Measurements from ENCODE around the gene TPCN2. TPM values are rescaled to one million over a fixed set of nuclear protein-coding genes. Genes with fewer than 3 reads are reported as not detected.

Gene TPCN2
- polyA plus RNA-seq, 1 donor from 2014 or later, result 14.2 TPM

- H3K36me3 ChIP-seq (ENCODE audit: insufficient read depth, low read length), result no peaks in the 10 kb centered on the region
- no peak overlapping the region for H3K4me2 ChIP-seq (ENCODE audit: low read length)
- H3K79me2 ChIP-seq (replicated peaks; ENCODE audit: insufficient read depth, low read length), result no peaks in the 10 kb centered on the region
- no peaks in the 10 kb centered on the region for H3K9me3 ChIP-seq (ENCODE audit: low read length)
- H3K9me2 ChIP-seq (ENCODE audit: insufficient read depth, low read length), result no peaks in the 10 kb centered on the region
- no peak overlapping the region for H3K27ac ChIP-seq (ENCODE audit: low read length)
- H3K27me3 ChIP-seq (ENCODE audit: insufficient read depth, low read depth, low read length), result no peaks in the 10 kb centered on the region
- no peaks in the 10 kb centered on the region for H4K20me1 ChIP-seq (ENCODE audit: insufficient read depth)
- no peak overlapping the region for H3K9ac ChIP-seq (ENCODE audit: low read length)
- H2AFZ ChIP-seq (ENCODE audit: low read depth, low read length), result no peak overlapping the region
- no peaks in the 10 kb centered on the region for H3F3A ChIP-seq (ENCODE audit: insufficient read depth, low read length, poor library complexity, severe bottlenecking)
- TF ChIP-seq POLR2AphosphoS5 (IDR thresholded peaks at IDR 0.05) (no peak), EP300 (conservative IDR thresholded peaks at IDR 0.05; ENCODE audit: poor library complexity, severe bottlenecking) (no peak), MXI1 (conservative IDR thresholded peaks at IDR 0.05; ENCODE audit: poor library complexity, severe bottlenecking) (no peak)
- H3K4me3 ChIP-seq (ENCODE audit: low read length), result no peak overlapping the region
These were observed 115.1 kb downstream of the TPCN2 start for GRCh38 chr11:69163842-69164241.

GRCh38 chr11:69164824-69165223 is 116.1 kb downstream of the TPCN2 start:
- H3K9me2 ChIP-seq (ENCODE audit: insufficient read depth, low read length), result no peaks in the 10 kb centered on the region
- no peak overlapping the region for H3K4me2 ChIP-seq (ENCODE audit: low read length)
- no peaks in the 10 kb centered on the region for H3K79me2 ChIP-seq (replicated peaks; ENCODE audit: insufficient read depth, low read length)
- no peaks in the 10 kb centered on the region for H3K36me3 ChIP-seq (ENCODE audit: insufficient read depth, low read length)
- no peaks in the 10 kb centered on the region for H3K27me3 ChIP-seq (ENCODE audit: insufficient read depth, low read depth, low read length)
- H3F3A ChIP-seq (ENCODE audit: insufficient read depth, low read length, poor library complexity, severe bottlenecking), result no peaks in the 10 kb centered on the region
- H3K9me3 ChIP-seq (ENCODE audit: low read length), result no peaks in the 10 kb centered on the region
- no peak overlapping the region for H3K4me3 ChIP-seq (ENCODE audit: low read length)
- no peaks in the 10 kb centered on the region for H4K20me1 ChIP-seq (ENCODE audit: insufficient read depth)
- TF ChIP-seq REST (IDR thresholded peaks at IDR 0.05; ENCODE audit: borderline replicate concordance), result no peak
- no peak for TF ChIP-seq POLR2AphosphoS5 (IDR thresholded peaks at IDR 0.05)
- TF ChIP-seq MXI1 (conservative IDR thresholded peaks at IDR 0.05; ENCODE audit: poor library complexity, severe bottlenecking), result no peak
- no peak for TF ChIP-seq SMC3 (conservative IDR thresholded peaks at IDR 0.05; ENCODE audit: poor library complexity)
- TF ChIP-seq RAD21 (conservative IDR thresholded peaks at IDR 0.05), result no peak
- TF ChIP-seq TAF1 (IDR thresholded peaks at IDR 0.05; ENCODE audit: low read depth), result no peak
- TF ChIP-seq CTCF (IDR thresholded peaks at IDR 0.05; ENCODE audit: poor library complexity, severe bottlenecking), result no peak
- TF ChIP-seq EP300 (conservative IDR thresholded peaks at IDR 0.05; ENCODE audit: poor library complexity, severe bottlenecking), result no peak
- no peak for TF ChIP-seq EZH2 (IDR thresholded peaks at IDR 0.05; ENCODE audit: borderline replicate concordance, insufficient read depth, low read length, poor library complexity, severe bottlenecking)
- no peak overlapping the region for H3K27ac ChIP-seq (ENCODE audit: low read length)
- H2AFZ ChIP-seq (ENCODE audit: low read depth, low read length), result no peak overlapping the region
- no peak overlapping the region for H3K9ac ChIP-seq (ENCODE audit: low read length)

- TF ChIP-seq MXI1 (conservative IDR thresholded peaks at IDR 0.05; ENCODE audit: poor library complexity, severe bottlenecking) (no peak), TAF1 (IDR thresholded peaks at IDR 0.05; ENCODE audit: low read depth) (no peak), REST (IDR thresholded peaks at IDR 0.05; ENCODE audit: borderline replicate concordance) (no peak)
- Histone ChIP-seq H3K9me2 (ENCODE audit: insufficient read depth, low read length) (no peaks in the 10 kb centered on the region), H4K20me1 (ENCODE audit: insufficient read depth) (no peaks in the 10 kb centered on the region), H2AFZ (ENCODE audit: low read depth, low read length) (no peak overlapping the region), H3F3A (ENCODE audit: insufficient read depth, low read length, poor library complexity, severe bottlenecking) (no peaks in the 10 kb centered on the region), H3K27ac (ENCODE audit: low read length) (no peak overlapping the region), H3K9me3 (ENCODE audit: low read length) (no peaks in the 10 kb centered on the region), H3K36me3 (ENCODE audit: insufficient read depth, low read length) (no peaks in the 10 kb centered on the region), H3K79me2 (replicated peaks; ENCODE audit: insufficient read depth, low read length) (no peaks in the 10 kb centered on the region), H3K4me2 (ENCODE audit: low read length) (no peak overlapping the region), H3K27me3 (ENCODE audit: insufficient read depth, low read depth, low read length) (no peaks in the 10 kb centered on the region), H3K4me3 (ENCODE audit: low read length) (no peak overlapping the region), H3K9ac (ENCODE audit: low read length) (no peak overlapping the region)
These were observed 117.0 kb downstream of the TPCN2 start for GRCh38 chr11:69165775-69166174.

Measured in neural cell (in vitro differentiated cells).